NCI-H82 (cell line): ENCODE results near the gene KNOP1.
"Not testable (repeated sequence)": the region's sequence is repeated elsewhere in the genome, so short reads cannot be mapped to it uniquely, and the experiment has no call there.

Source experiments
- DNase-seq: peaks from one replicate; lab custom pipeline; 2025; lab: John Stamatoyannopoulos, UW

The KNOP1 gene

DNA sequence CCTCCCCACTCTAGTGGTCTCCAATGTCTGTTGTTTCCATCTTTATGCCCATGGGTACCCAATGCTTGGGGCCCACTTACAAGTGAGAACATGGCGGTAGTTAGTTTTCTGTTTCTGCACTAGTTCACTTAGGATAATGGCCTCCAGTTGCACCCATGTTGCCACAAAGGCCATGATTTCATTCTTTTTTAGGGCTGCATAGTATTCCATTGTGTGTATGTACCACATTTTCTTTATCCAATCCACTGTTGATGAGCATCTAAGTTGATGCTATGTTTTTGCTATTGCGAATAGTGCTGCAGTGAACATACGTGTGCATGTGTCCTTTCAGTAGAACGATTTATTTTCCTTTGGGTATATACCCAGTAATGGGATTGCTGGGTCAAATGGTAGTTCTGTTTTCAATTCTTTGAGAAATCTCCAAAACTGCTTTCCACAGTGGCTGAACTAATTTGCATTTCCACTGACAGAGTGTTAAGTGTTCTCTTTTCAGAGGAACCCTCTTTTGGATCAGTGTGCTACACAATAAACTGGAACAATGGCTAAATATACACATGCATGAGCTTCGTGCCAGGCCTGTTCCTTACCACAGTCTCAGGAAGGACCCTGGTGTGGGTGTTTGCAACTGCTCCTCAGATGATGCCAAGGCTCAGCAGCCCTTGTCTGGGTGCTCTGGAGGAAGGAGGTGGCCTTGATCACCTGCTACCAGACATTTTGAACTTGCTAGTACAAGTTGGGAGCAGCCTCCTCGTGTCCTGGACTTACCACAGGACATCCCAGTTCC, 34.4 kb downstream of the KNOP1 start:
- no peak for DNase-seq

DNA sequence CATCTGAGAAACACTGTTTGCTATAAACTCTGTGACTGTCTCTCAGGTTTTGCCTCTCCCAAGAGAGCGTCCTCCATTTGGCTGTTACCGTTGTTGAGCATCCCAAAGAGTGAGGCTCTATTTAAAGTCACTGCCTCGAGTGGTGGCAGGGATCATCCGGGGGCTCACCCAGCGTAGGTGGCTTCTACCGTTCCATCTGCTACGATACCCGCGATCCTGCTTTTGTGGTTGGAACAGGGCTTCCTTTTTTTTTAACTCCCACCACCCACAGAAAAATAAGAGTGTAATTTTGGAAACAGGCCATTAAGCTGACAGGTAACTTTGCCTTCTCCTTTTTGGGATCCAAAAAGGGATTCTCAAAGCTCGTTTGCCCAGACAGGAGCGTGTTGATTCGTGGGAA, 36.4 kb downstream of the KNOP1 start:
- no peak for DNase-seq

DNA sequence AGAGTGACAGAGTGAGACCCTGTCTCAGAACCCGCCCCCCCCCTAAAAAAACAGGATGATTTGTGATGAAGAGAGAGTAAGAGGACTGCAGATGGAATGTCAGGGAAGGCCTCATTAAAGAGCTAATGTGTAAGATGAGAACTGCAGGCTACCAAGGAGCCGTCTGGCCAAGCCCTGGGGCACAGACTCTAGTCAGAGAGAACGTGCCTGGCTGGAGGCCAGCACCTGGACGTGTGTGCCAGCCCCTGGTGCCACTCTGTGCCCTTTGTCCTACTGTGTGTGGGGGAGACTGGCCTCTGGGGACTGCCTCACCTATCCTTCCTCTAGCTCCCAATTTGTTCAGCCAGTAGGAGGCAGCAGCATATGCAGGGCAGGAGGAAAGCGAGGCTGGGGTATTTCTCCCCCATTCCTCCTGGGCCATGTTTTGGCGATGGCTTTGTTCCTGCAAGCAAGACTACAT, 37.1 kb downstream of the KNOP1 start:
- DNase-seq = peak; percentile 23

DNA sequence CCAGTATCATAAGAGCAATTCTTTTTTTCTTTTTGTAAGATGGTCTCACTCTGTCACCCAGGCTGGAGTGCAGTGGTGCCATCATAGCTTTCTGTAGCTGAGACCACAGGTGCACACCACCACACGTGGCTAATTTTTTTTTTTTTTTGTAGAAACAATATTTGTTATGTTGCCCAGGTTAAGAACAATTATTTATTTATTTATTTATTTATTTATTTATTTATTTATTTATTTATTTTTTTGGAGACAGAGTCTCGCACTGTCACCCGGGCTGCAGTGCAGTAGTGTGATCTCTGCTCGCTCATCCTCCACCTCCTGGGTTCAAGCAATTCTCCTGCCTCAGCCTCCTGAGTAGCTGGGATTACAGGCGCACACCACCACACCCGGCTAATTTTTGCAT, 38.7 kb downstream of the KNOP1 start:
- DNase-seq = not testable (repeated sequence)

DNA sequence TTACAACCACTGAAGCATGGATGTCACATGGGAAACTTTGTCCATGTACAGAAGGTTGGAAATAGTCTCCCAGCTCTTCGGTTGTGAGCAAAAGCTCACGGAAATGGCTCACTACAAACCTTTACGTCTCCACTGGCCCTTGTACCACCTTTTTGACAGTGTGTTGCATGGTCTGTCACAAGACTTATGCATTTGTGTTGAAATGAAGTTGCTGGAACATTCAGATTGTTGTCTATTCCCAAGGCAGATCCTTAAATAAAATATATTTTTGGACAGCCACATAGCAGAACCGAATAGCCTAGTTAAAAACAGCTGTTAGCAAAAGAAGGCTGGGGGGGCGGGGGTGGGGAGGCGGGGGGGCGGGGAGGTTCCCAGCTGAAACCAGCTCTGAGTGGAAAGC, 39.2 kb downstream of the KNOP1 start:
- no peak for DNase-seq

DNA sequence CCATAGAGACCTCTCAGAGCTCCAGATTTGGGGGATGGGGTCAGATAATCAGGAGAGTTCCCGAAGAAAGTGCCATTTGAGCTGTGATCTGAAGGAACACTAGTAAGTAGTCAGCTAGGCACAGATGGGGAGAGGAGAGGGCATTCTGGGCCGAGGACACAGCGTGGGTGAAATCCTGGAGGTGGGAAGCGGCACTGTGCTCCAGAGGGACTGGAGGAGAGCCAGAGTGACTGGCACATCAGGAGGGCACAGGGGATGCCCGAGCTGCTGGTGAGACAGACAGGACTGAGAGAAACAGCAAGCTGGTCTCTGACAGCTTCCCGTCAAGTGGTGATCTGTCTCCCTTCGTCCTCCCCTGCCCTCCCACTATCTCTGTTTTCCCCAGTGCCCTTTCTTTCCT, 40.6 kb downstream of the KNOP1 start:
- DNase-seq = no peak

DNA sequence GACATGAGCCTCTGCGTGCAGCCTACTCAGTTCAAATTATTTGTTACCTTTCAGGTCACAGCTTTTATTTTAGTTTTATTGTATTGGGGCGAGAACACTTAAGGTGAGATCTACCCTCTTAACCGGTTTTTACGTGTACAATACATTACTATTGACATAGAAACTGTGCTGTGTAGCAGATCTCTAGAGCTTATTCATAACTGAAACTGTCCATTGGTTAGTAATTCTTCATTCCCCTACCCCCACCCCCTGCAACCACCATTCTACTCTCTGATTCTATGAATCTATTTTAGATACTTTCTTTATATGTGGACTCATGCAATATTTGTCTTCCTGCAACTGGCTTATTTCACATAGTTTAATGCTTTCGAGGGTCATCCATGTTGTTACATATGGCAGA, 43.5 kb downstream of the KNOP1 start:
- no peak for DNase-seq

DNA sequence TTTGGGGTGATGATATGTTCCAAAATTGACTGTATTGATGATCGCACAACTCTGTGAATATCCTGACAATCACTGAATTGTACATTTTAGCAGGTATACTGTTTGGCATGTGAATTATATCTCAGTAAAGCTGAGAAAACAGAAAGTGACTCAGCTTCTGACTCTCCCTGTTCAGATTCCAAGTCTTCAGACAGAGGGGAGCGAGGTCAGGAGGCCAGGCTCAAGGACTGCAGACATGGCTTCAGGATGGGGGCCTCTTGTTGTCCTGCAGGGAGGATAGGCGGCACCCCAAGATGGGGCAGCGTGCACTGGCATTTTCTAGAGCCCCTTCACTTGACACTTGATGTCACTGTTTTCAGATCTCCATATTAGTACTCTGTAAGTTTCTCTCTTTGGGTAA, 45.6 kb downstream of the KNOP1 start:
- no peak for DNase-seq

DNA sequence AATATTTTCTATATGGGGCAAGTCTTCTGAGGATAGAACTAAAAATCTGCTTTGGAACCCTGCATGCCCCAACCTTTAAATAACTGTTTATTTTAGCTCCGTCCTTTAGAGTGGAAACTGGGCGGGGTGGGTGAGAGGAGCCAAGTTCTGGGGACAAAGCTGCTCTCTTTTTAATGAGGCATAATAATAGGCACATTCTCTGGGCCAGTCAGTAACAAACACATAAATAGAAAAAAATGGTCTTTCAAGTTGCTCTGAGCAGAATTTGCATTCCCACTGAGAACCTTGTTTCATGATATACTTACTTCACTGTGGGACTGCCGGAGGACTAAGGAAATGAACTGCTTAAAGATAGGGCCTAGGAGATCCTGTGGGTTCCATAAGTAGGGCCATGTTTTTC, 51.5 kb downstream of the KNOP1 start:
- no peak for DNase-seq

DNA sequence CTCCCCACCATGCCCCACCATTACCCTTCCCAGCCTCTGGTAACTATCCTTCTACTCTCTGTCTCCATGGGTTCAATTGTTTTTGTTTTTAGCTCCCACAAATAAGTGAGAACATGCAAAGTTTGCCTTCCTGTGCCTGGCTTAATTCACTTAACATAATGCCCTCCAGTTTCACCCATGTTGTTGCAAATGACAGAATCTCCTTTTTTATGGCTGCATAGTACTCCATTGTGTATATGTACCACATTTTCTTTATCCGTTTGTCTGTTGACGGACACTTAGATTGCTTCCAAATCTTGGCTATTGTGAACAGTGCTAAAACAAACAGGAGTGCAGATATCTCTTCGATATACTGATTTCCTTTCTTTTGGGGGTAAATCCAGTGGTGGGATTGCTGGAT, 52.7 kb downstream of the KNOP1 start:
- DNase-seq = not testable (repeated sequence)

DNA sequence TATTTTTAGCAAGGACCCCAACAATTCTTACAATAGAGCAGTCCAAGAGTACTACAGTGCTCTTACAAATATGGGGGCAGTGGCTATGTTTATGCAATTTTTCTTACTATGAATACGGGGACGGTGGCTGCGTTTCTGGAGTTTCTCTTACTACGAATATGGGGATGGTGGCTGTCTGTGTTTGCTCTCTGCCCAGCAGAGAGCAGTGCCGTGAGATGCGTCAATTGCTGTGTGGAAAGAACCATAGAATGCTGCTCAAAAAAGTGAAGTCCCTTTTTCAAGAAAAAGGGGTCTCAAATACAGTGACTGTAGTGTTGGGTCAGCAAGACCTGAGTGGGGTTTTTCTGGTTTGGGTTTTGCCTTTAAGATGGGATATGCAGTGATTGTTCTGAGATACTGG, 53.9 kb downstream of the KNOP1 start:
- DNase-seq = no peak

DNA sequence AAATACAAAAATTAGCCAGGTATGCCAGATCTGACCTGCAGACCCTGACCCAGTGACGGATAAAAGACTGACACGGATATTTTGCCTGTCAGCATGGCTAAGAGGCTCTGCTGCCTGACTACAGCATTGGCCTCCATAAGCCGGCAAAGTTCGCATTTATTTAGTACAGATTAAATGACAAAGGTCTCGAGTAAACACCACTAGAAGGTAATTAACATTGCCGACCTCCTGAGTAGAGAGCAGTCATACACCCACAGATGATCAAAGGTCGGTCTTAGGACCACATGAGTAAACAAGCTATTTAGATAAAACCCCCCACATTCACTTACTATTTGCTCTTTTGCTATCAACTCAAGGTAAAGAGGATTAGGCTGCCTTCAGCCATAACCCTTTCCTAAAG, 55.7 kb downstream of the KNOP1 start:
- DNase-seq = no peak

DNA sequence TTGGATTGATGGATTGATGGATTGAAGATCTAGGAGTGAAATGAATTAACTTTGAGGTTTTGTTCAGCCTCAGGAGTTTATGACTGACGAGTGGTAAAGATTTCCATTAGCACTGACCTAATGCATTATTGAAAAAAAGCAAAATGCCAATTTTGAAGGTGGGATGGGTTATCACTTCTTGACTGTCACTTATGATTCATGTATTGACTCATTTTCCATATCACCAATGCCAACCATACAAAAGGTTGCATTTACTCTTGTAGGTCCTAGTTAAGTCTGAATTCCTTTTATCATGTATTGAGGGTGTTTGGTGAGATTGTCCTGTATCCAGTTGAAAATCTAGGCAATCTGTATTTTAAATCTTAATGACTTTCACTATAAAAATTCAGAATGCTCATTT, 57.6 kb downstream of the KNOP1 start:
- no peak for DNase-seq

DNA sequence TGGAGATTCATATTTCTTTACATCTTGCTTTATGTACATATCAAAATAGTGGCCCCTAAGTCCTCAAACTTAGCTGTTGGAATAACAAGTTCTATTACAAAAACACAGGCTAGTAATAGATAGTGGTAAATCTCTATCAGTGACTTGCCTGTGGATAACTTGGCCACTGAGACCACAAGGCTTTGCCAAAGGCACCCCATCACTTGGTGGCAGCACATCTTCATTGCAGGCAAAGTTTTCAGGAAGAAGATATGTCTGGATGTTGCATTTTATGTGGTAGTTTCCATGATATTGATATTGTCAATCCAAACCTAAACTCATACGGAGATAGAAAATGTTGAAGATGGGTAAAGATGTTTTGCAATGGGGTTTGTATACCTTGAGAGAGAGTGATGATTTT, 58.5 kb downstream of the KNOP1 start:
- DNase-seq = no peak

DNA sequence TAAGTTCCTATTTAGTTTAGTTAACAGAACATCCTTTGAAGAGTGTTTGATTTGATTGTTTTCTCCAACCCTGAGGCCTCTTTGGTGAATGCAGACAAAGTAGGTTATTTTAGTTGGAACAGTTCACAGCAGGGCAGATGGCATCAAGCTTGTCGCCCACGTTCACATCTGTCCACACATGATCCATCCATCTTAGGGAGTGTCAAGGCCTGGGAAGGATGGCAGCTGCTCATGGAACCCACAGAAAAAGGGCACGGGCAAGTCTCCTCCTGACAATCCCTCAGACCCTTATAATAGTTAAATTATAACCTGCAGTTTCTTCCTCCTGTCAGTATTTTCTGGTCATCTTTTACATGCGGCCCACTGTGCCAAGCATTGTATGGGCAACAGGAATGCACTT, 60.2 kb downstream of the KNOP1 start:
- DNase-seq = no peak

DNA sequence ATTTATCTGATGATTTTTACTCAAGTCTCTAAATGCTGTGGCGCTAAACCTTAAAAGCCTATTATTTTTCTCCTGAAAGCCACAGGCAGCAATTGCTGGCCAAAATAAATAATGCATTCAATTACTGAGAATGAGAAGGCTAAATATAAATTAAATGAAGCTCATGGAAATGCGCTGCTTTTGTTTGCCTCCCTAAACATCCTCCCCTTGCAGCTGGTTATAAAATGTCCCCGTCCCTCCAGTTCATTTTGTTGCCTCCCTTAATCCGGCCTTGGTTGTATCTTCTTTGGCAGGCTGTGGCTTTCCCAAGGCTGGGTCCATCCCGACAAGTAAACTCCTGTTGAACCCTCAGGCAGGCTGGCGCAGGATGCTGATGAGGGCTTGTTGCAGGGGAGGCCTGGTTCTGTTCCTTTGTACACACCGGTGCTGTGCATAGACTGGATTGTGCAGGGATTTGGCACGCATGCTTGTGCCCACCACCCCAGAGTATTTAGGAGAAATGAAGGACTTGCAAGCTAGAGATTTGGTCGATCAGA, 62.7 kb downstream of the KNOP1 start:
- no peak for DNase-seq

DNA sequence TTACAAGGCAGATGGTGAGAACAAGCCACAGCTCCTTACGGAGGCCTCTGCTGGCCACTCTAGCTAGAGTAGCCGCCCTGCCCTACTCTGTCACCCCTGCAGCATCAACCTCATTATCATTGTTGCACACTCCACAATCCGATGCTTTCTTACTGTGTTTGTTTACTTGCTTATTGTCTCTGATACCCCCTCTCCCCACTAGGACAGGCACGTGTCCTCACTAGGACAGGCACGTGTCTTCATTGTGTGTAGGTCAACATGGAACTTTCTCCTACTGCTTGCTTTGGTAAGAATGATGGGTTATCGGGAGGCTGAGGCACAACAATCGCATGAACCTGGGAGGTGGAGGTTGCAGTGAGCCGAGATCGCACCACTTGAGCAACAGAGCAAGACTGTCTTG, 63.9 kb downstream of the KNOP1 start:
- no peak for DNase-seq
